K562 (cell line): ENCODE results near the gene DGAT2. TPM values are rescaled to one million over a fixed set of nuclear protein-coding genes. Genes with fewer than 3 reads are reported as not detected.

Source experiments
- ATAC-seq: fragments of 200-7000 bp; cut with Tn5 transposase; 3 replicates; pipeline ENCODE4 v1.9.1; 2020; ENCODE audit warnings: moderate library complexity
- BruUV-seq: library from RNA; stranded (reverse); fragments of 400-500 nt; replicated peaks from 2 replicates; lab custom pipeline; 2021; lab: Mats Ljungman, UMichigan
- CTCF ChIA-PET: fragments of 300-600 bp; formaldehyde crosslinking; extraction: SDS; loops from one replicate; lab custom pipeline; 2021; ENCODE audit warnings: low intra/inter-chr PET ratio; lab: Yijun Ruan, JAX
- POLR2A ChIA-PET: fragments of 300-600, 350-650 bp; sonication (Branson Sonifier 250); formaldehyde crosslinking; extraction: SDS; loops from one replicate; lab custom pipeline; 2021; ENCODE audit warnings: antibody characterized with exemption, inconsistent platforms; lab: Yijun Ruan, JAX
- DNase-seq, 4 experiments: peaks; one replicate each; pipeline versions ENCODE4 v3.0.0 to v3.0.0-alpha.2; 2011 to 2018; ENCODE audit warnings: low spot score in 3 of 4, mixed read lengths in 3 of 4; ENCODE audit errors: extremely low read depth in 1 of 4
- FAIRE-seq: peaks from 2 replicates; lab custom pipeline; 2011; peaks lifted over from hg19 to GRCh38; lab: Jason Lieb, UNC
- H2AFZ ChIP-seq: 2 replicates; pipeline ENCODE4 v1.6.0; 2011; ENCODE audit warnings: low read depth, low read length, control low read depth, inconsistent platforms
- H3K27ac ChIP-seq: fragments of 200-600 bp; 3 replicates; pipeline ENCODE4 v1.8.0; 2011; ENCODE audit warnings: low read depth, mild to moderate bottlenecking, control low read depth, inconsistent platforms, low read length, moderate library complexity, mixed read lengths; ENCODE audit errors: extremely low read depth
- H3K27me3 ChIP-seq, 2 experiments: fragments of 300-600 bp in 1 of 2; 2 replicates in 1 of 2; 3 replicates in 1 of 2; pipeline versions ENCODE4 v1.6.0 to v1.8.0; 2011; ENCODE audit warnings: inconsistent platforms in 2 of 2, low read length in 2 of 2, mild to moderate bottlenecking in 1 of 2, mixed read lengths in 1 of 2, moderate library complexity in 1 of 2; ENCODE audit not compliant: control insufficient read depth in 2 of 2, insufficient read depth in 2 of 2
- H3K36me3 ChIP-seq: fragments of 300-600 bp; 3 replicates; pipeline ENCODE4 v1.8.0; 2011; ENCODE audit warnings: mild to moderate bottlenecking, low read length, inconsistent platforms; ENCODE audit not compliant: control insufficient read depth, insufficient read depth
- H3K4me1 ChIP-seq, 2 experiments: fragments of 200-600 bp in 1 of 2; replicated peaks in 1 of 2; 2 replicates in 1 of 2; 3 replicates in 1 of 2; pipeline versions ENCODE4 v1.5.1 to v1.8.0; 2011; ENCODE audit warnings: inconsistent platforms in 2 of 2, low read length in 2 of 2, mild to moderate bottlenecking in 1 of 2, mixed read lengths in 1 of 2, moderate library complexity in 1 of 2; ENCODE audit not compliant: control insufficient read depth in 2 of 2, insufficient read depth in 2 of 2
- H3K4me2 ChIP-seq: 2 replicates; pipeline ENCODE4 v1.6.1; 2011; ENCODE audit warnings: low read length, control low read depth, inconsistent platforms, mixed read lengths; ENCODE audit not compliant: insufficient read depth
- H3K4me3 ChIP-seq: fragments of 200-600 bp; sonication (generic), shearing (Covaris generic); 2 replicates; pipeline ENCODE4 v1.5.1; 2016; ENCODE audit warnings: control low read depth, inconsistent platforms
- H3K79me2 ChIP-seq: fragments of 200-600 bp; 3 replicates; pipeline ENCODE4 v1.8.0; 2011; ENCODE audit warnings: low read length, inconsistent platforms; ENCODE audit not compliant: control insufficient read depth, insufficient read depth
- H3K9ac ChIP-seq, 2 experiments: 2 replicates each; pipeline versions ENCODE4 v1.6.0 to v1.6.1; 2011; ENCODE audit warnings: low read depth in 2 of 2, low read length in 2 of 2, control low read depth in 1 of 2, inconsistent platforms in 1 of 2, mild to moderate bottlenecking in 1 of 2, mixed read lengths in 1 of 2; ENCODE audit not compliant: insufficient read depth in 1 of 2
- H3K9me1 ChIP-seq: one replicate; pipeline ENCODE4 v1.6.0; 2011; ENCODE audit warnings: inconsistent platforms, mild to moderate bottlenecking, low read length, moderate library complexity; ENCODE audit not compliant: control insufficient read depth, insufficient read depth
- H3K9me3 ChIP-seq: replicated peaks from 2 replicates; pipeline ENCODE4 v1.5.1; 2011; ENCODE audit warnings: low read depth, low read length, inconsistent platforms; ENCODE audit not compliant: control insufficient read depth, insufficient read depth
- H4K20me1 ChIP-seq: replicated peaks from 2 replicates; pipeline ENCODE4 v1.6.1; 2011; ENCODE audit warnings: low read length, inconsistent platforms, mixed read lengths; ENCODE audit not compliant: control insufficient read depth, insufficient read depth
- C11orf30 ChIP-seq: fragments of 450-650 bp; IDR thresholded peaks from 2 replicates; pipeline ENCODE4 v1.6.1; 2016; ENCODE audit warnings: low read depth, mild to moderate bottlenecking
- EP300 ChIP-seq: IDR thresholded peaks from 2 replicates; pipeline ENCODE4 v1.6.1; 2012; ENCODE audit warnings: low read length, improper control_type of control experiment
- ESRRB ChIP-seq: fragments of 250-450 bp; sonication (Bioruptor Pico); IDR thresholded peaks from 2 replicates; pipeline ENCODE4 v1.5.0; 2020; ENCODE audit warnings: mild to moderate bottlenecking, moderate library complexity, borderline replicate concordance
- FOSL1 ChIP-seq: fragments of 200-800 bp; sonication (Bioruptor generic); conservative IDR thresholded peaks from 2 replicates; pipeline ENCODE4 v1.6.1; 2016; ENCODE audit warnings: missing genetic modification characterization, missing compliant biosample characterization
- HINFP ChIP-seq: fragments of 450-650 bp; conservative IDR thresholded peaks from 2 replicates; pipeline ENCODE4 v1.6.1; 2016; ENCODE audit warnings: missing genetic modification characterization, low read depth, mild to moderate bottlenecking, control low read depth, missing compliant biosample characterization
- MEF2A ChIP-seq: IDR thresholded peaks from 2 replicates; pipeline ENCODE4 v1.6.1; 2011; ENCODE audit warnings: low read depth, mild to moderate bottlenecking, low read length, moderate library complexity; ENCODE audit not compliant: control insufficient read depth
- MEF2D ChIP-seq: conservative IDR thresholded peaks from 2 replicates; pipeline ENCODE4 v1.6.1; 2016; ENCODE audit warnings: low read depth, missing genetic modification characterization, missing compliant biosample characterization
- ZKSCAN1 ChIP-seq: fragments of 150-350 bp; IDR thresholded peaks from 2 replicates; pipeline ENCODE4 v1.6.1; 2016; ENCODE audit warnings: low read depth, low read length
- ZNF174 ChIP-seq: fragments of 250-450 bp; sonication (Bioruptor Pico); IDR thresholded peaks from 2 replicates; pipeline ENCODE4 v1.4.0; 2020; ENCODE audit warnings: mild to moderate bottlenecking
- ZNF551 ChIP-seq: fragments of 250-450 bp; sonication (Bioruptor Pico); IDR thresholded peaks from 2 replicates; pipeline ENCODE4 v1.5.0; 2021; ENCODE audit warnings: mild to moderate bottlenecking, moderate library complexity
- WGBS: fragments of 100-300 bp; shearing (Covaris generic); methylation state at CpG from one replicate; pipeline ENCODE4 v1.1.6; 2016; ENCODE audit warnings: low coverage, mixed read lengths; ENCODE audit not compliant: insufficient coverage; ENCODE audit errors: missing lambda C conversion rate; 5-methylcytosine and 5-hydroxymethylcytosine counted together
- in situ Hi-C: fragments of 300-500 bp; cut with MboI; formaldehyde crosslinking; loops from 4 replicates; pipeline ENCODE4 v1.15.0; 2018; ENCODE audit warnings: inconsistent platforms, mixed read lengths
- intact Hi-C: fragments of 100-400 bp; cut with micrococcal nuclease; formaldehyde crosslinking; loops from 2 replicates; pipeline ENCODE4 v1.14.2; 2022
- polyA plus RNA-seq, 8 experiments: library from polyadenylated mRNA; depleted of rRNA in 4 of 8; stranded (reverse) in 5 of 8; unstranded in 3 of 8; fragments of >200 nt; fragmentation: Nextera tagmentation in 2 of 8; fragmentation: Illumina TruSeq in 1 of 8; extraction: Ambion mirVana in 2 of 8; extraction: Trizol in 1 of 8; gene quantifications; 2 replicates each; pipeline versions ENCODE4 v1.2.1 to v1.2.3, GENCODE V29; 2011 to 2014; ENCODE audit warnings: inconsistent platforms in 1 of 8, missing spikeins in 1 of 8
- small RNA-seq: library from RNA; depleted of rRNA; stranded (forward); fragments of <200 nt; gene quantifications from one replicate; pipeline ENCODE3, GENCODE V24; 2014
- total RNA-seq, 7 experiments: library from RNA; depleted of rRNA in 6 of 7; stranded (reverse); fragments of >200 nt in 6 of 7; fragmentation: Illumina TruSeq in 2 of 7; extraction: Trizol in 2 of 7; gene quantifications; 2 replicates each; pipeline versions ENCODE4 v1.2.1 to v1.2.3, GENCODE V29; 2011 to 2021; ENCODE audit warnings: low replicate concordance in 1 of 7

DGAT2 gene
- total and polyA plus RNA-seq, 9 of the 15 experiments (the other 6 are each of a cell fraction or from before 2014, with no cell fraction given): 0.68 to 2.8 (median 1.8) TPM

- Histone ChIP-seq H3K27ac (peak overlapping the region; percentile 11; the same call in 1 of the 3 replicates), H3K36me3 (peaks cover 18% of the 10 kb centered on the region; the same call in 1 of the 3 replicates), H3K9me1 (no peaks in the 10 kb centered on the region), H2AFZ (no peak overlapping the region), H3K79me2 (peaks cover 32% of the 10 kb centered on the region), H3K4me1 (peaks cover 0 to 17% of the 10 kb centered on the region in 2 experiments; a peak in 3 of 5 replicates), H4K20me1 (peaks cover 4% of the 10 kb centered on the region; the same call in 1 of the 2 replicates), H3K4me3 (no peak overlapping the region), H3K9ac (peak overlapping the region in 1 of 2 experiments; percentile 14; a peak in 1 of 4 replicates), H3K4me2 (no peak overlapping the region), H3K27me3 (no peaks in the 10 kb centered on the region), H3K9me3 (no peaks in the 10 kb centered on the region)
- BruUV-seq: no TSS peak
- intact Hi-C loops: no loop called here
- in situ Hi-C loops: loop anchor here (25.0 kb wide), 1 partner anchor 413 kb away; the partner anchor contains the start of gene KLHL35
- ChIA-PET POLR2A (interaction anchor here (0.7 to 1.1 kb wide), 5 partner anchors 9 to 297 kb away, joined by 3 to 4 read pairs (median 4); no protein-coding TSS in a partner anchor), CTCF (no interaction called here)
- FAIRE-seq: no peak
- 9% methylated on average over 3 of the region's 3 CpGs for WGBS
- DNase-seq: peak in 1 of 4 experiments; percentile 19
- peak; percentile 57 for ATAC-seq
- no peak for TF ChIP-seq EP300
- peak; percentile 58; the same call in 1 of the 2 replicates for TF ChIP-seq MEF2A
- TF ChIP-seq HINFP (tag): no peak
- TF ChIP-seq C11orf30: no peak
- no peak for TF ChIP-seq FOSL1 (tag)
- no peak for TF ChIP-seq ZNF174 (CRISPR knock-in tag)
- TF ChIP-seq ZKSCAN1: no peak
- no peak for TF ChIP-seq ZNF551 (CRISPR knock-in tag)
- peak; percentile 53; the same call in 1 of the 2 replicates for TF ChIP-seq MEF2D (tag)
- TF ChIP-seq ESRRB (CRISPR knock-in tag): no peak
Measured at GRCh38 chr11:75850787-75851186, 82.2 kb downstream of the DGAT2 start.

Small RNA genes lying within 50 kb of the gene (small RNA-seq; reads per million reads assigned to genes)
- gene RF00019 (not detected), gene RN7SL786P (not detected)

Other genes starting within 250 kb of the DGAT2 start
- 9.8 and 14.2 TPM in 2 replicates for gene GDPD5, start 242.8 kb upstream of the DGAT2 start, total RNA-seq (2014; rRNA removed)
- 2.8 and 2.9 TPM in 2 replicates for gene GDPD5, start 242.8 kb upstream of the DGAT2 start, total RNA-seq (2014; rRNA removed; fragmentation: Illumina TruSeq; extraction: Trizol)
- gene GDPD5, start 242.8 kb upstream of the DGAT2 start, total RNA-seq (2015; rRNA removed; fragmentation: Illumina TruSeq; extraction: Trizol): 6.1 and 6.5 TPM in 2 replicates
- gene GDPD5, start 242.8 kb upstream of the DGAT2 start, total RNA-seq (2021): 19.0 and 27.3 TPM in 2 replicates
- gene GDPD5, start 242.8 kb upstream of the DGAT2 start, polyA plus RNA-seq (2011; rRNA removed): 8.0 and 11.8 TPM in 2 replicates
- gene GDPD5, start 242.8 kb upstream of the DGAT2 start, polyA plus RNA-seq (2014; fragmentation: Illumina TruSeq; extraction: Trizol): 8.7 and 11.9 TPM in 2 replicates
- under 1 TPM; 0.32 to 0.41 TPM for gene GDPD5, start 242.8 kb upstream of the DGAT2 start, polyA plus RNA-seq (2014; fragmentation: Nextera tagmentation; extraction: Ambion mirVana)
- 17.0 and 20.4 TPM in 2 replicates for gene GDPD5, start 242.8 kb upstream of the DGAT2 start, polyA plus RNA-seq (2014; rRNA removed)
- 67.9 and 85.8 TPM in 2 replicates for gene SERPINH1, start 206.5 kb upstream of the DGAT2 start, total RNA-seq (2014; rRNA removed)
- 30.3 and 44.1 TPM in 2 replicates for gene SERPINH1, start 206.5 kb upstream of the DGAT2 start, total RNA-seq (2014; rRNA removed; fragmentation: Illumina TruSeq; extraction: Trizol)
- 78.5 and 87.1 TPM in 2 replicates for gene SERPINH1, start 206.5 kb upstream of the DGAT2 start, total RNA-seq (2015; rRNA removed; fragmentation: Illumina TruSeq; extraction: Trizol)
- gene SERPINH1, start 206.5 kb upstream of the DGAT2 start, total RNA-seq (2021): 106 and 115 TPM in 2 replicates
- gene SERPINH1, start 206.5 kb upstream of the DGAT2 start, polyA plus RNA-seq (2011; rRNA removed): 45.5 and 123 TPM in 2 replicates
- gene SERPINH1, start 206.5 kb upstream of the DGAT2 start, polyA plus RNA-seq (2014; fragmentation: Illumina TruSeq; extraction: Trizol): 95.0 and 102 TPM in 2 replicates
- 1 to 10 TPM; 2.8 to 6.8 TPM for gene SERPINH1, start 206.5 kb upstream of the DGAT2 start, polyA plus RNA-seq (2014; fragmentation: Nextera tagmentation; extraction: Ambion mirVana)
- gene SERPINH1, start 206.5 kb upstream of the DGAT2 start, polyA plus RNA-seq (2014; rRNA removed): 67.8 and 77.9 TPM in 2 replicates
- gene MAP6, start 99.7 kb upstream of the DGAT2 start, total RNA-seq (2014; rRNA removed): not detected in 2 replicates
- gene MAP6, start 99.7 kb upstream of the DGAT2 start, total RNA-seq (2014; rRNA removed; fragmentation: Illumina TruSeq; extraction: Trizol): not detected in 2 replicates
- gene MAP6, start 99.7 kb upstream of the DGAT2 start, total RNA-seq (2015; rRNA removed; fragmentation: Illumina TruSeq; extraction: Trizol): not detected in 2 replicates
- 0.07 TPM in 1 of 2 replicates, not detected in the other for gene MAP6, start 99.7 kb upstream of the DGAT2 start, total RNA-seq (2021)
- gene MAP6, start 99.7 kb upstream of the DGAT2 start, polyA plus RNA-seq (2011; rRNA removed): not detected in 2 replicates
- not detected in 2 replicates for gene MAP6, start 99.7 kb upstream of the DGAT2 start, polyA plus RNA-seq (2014; fragmentation: Illumina TruSeq; extraction: Trizol)
- not detected for gene MAP6, start 99.7 kb upstream of the DGAT2 start, polyA plus RNA-seq (2014; fragmentation: Nextera tagmentation; extraction: Ambion mirVana)
- gene MAP6, start 99.7 kb upstream of the DGAT2 start, polyA plus RNA-seq (2014; rRNA removed): not detected in 2 replicates
- gene MOGAT2, start 50.9 kb upstream of the DGAT2 start, total RNA-seq (2014; rRNA removed): 0.09 TPM in 1 of 2 replicates, not detected in the other
- not detected in 2 replicates for gene MOGAT2, start 50.9 kb upstream of the DGAT2 start, total RNA-seq (2014; rRNA removed; fragmentation: Illumina TruSeq; extraction: Trizol)
- not detected in 2 replicates for gene MOGAT2, start 50.9 kb upstream of the DGAT2 start, total RNA-seq (2015; rRNA removed; fragmentation: Illumina TruSeq; extraction: Trizol)
- 0.09 TPM in 1 of 2 replicates, not detected in the other for gene MOGAT2, start 50.9 kb upstream of the DGAT2 start, total RNA-seq (2021)
- not detected in 2 replicates for gene MOGAT2, start 50.9 kb upstream of the DGAT2 start, polyA plus RNA-seq (2011; rRNA removed)
- not detected in 2 replicates for gene MOGAT2, start 50.9 kb upstream of the DGAT2 start, polyA plus RNA-seq (2014; fragmentation: Illumina TruSeq; extraction: Trizol)
- gene MOGAT2, start 50.9 kb upstream of the DGAT2 start, polyA plus RNA-seq (2014; fragmentation: Nextera tagmentation; extraction: Ambion mirVana): not detected
- not detected in 2 replicates for gene MOGAT2, start 50.9 kb upstream of the DGAT2 start, polyA plus RNA-seq (2014; rRNA removed)
- gene UVRAG, start 46.4 kb downstream of the DGAT2 start, total RNA-seq (2014; rRNA removed): 10.5 and 12.3 TPM in 2 replicates
- gene UVRAG, start 46.4 kb downstream of the DGAT2 start, total RNA-seq (2014; rRNA removed; fragmentation: Illumina TruSeq; extraction: Trizol): 17.6 and 21.0 TPM in 2 replicates
- gene UVRAG, start 46.4 kb downstream of the DGAT2 start, total RNA-seq (2015; rRNA removed; fragmentation: Illumina TruSeq; extraction: Trizol): 15.8 and 17.8 TPM in 2 replicates
- 16.0 TPM in 2 replicates for gene UVRAG, start 46.4 kb downstream of the DGAT2 start, total RNA-seq (2021)
- gene UVRAG, start 46.4 kb downstream of the DGAT2 start, polyA plus RNA-seq (2011; rRNA removed): 10.2 and 12.4 TPM in 2 replicates
- gene UVRAG, start 46.4 kb downstream of the DGAT2 start, polyA plus RNA-seq (2014; fragmentation: Illumina TruSeq; extraction: Trizol): 11.0 and 13.8 TPM in 2 replicates
- 1 to 10 TPM; 3.1 to 5.2 TPM for gene UVRAG, start 46.4 kb downstream of the DGAT2 start, polyA plus RNA-seq (2014; fragmentation: Nextera tagmentation; extraction: Ambion mirVana)
- 9.2 and 9.4 TPM in 2 replicates for gene UVRAG, start 46.4 kb downstream of the DGAT2 start, polyA plus RNA-seq (2014; rRNA removed)